ENCODE results near the gene AKR1B15. TPM values are rescaled to one million over a fixed set of nuclear protein-coding genes. Genes with fewer than 3 reads are reported as not detected.

The AKR1B15 gene
- total RNA-seq, 2 experiments from 2014 or later = not detected

DNA sequence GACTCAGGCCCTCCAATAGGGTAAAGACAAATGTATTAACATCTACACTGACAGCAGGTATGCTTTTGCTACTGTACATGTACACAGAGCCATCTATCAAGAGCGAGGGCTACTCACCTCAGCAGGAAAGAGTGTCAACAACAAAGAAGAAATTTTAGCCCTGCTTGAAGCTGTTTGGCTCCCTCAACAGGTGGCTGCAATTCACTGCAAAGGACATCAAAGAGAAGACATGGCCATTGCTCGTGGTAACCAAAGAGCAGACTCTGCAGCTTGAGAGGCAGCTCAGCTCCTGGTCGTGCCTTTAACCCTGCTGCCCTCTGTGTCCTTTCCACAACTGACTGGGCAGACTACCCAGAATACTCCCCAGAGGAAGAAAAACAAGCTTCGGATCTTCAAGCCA lies 5.1 kb downstream of the AKR1B15 start:
- POLR2A ChIA-PET = no interaction called here
- no peaks in the 10 kb centered on the region for H3K9me3 ChIP-seq (ENCODE audit: control insufficient read depth in 1 of 2, insufficient read depth in 1 of 2, low read length in 2 of 2)

DNA sequence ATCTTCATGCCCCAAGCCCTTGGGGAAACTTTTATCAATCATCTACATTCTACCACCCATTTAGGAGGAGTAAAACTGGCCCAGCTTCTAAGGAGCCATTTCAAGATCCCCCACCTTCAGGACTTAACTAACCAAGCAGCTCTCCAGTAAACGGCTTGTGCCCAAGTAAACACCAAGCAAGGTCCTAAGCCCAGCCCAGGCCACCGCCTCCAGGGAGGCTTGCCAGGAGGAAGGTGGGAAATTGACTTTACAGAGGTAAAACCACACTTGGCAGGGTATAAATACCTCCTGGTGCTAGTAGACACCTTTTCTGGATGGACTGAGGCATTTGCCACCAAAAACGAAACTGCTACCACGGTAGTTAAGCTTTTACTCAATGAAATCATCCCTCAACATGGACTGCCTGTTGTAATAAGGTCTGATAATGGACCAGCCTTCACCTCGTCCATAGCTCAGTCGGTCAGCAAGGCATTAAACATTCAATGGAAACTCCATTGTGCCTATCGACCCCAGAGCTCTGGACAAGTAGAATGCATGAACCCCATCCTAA lies 5.6 kb downstream of the AKR1B15 start:
- Mint-ChIP-seq H3K27ac (no peak overlapping the region), H3K36me3 (ENCODE audit: low read depth) (no peaks in the 10 kb centered on the region), H3K4me1 (ENCODE audit: low read depth) (no peaks in the 10 kb centered on the region), H3K9me3 (no peaks in the 10 kb centered on the region), H3K27me3 (no peaks in the 10 kb centered on the region), H3K4me3 (no peak overlapping the region)
- CTCF ChIA-PET = interaction anchor here (1.1 kb wide), 1 partner anchor 11 kb away, joined by 3 read pairs; no protein-coding TSS in a partner anchor
- no peak overlapping the region for H3K4me3 ChIP-seq (ENCODE audit: low read length)
- ATAC-seq (ENCODE audit: poor library complexity) = no peak
- intact Hi-C loops (cut with DNase I, micrococcal nuclease) = no loop called here
- TF ChIP-seq, protein P1, sequence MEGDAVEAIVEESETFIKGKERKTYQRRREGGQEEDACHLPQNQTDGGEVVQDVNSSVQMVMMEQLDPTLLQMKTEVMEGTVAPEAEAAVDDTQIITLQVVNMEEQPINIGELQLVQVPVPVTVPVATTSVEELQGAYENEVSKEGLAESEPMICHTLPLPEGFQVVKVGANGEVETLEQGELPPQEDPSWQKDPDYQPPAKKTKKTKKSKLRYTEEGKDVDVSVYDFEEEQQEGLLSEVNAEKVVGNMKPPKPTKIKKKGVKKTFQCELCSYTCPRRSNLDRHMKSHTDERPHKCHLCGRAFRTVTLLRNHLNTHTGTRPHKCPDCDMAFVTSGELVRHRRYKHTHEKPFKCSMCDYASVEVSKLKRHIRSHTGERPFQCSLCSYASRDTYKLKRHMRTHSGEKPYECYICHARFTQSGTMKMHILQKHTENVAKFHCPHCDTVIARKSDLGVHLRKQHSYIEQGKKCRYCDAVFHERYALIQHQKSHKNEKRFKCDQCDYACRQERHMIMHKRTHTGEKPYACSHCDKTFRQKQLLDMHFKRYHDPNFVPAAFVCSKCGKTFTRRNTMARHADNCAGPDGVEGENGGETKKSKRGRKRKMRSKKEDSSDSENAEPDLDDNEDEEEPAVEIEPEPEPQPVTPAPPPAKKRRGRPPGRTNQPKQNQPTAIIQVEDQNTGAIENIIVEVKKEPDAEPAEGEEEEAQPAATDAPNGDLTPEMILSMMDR (IDR thresholded peaks at IDR 0.05) = no peak
- no peaks in the 10 kb centered on the region for H3K36me3 ChIP-seq (ENCODE audit: insufficient read depth, low read length)
- H3K4me1 ChIP-seq (ENCODE audit: insufficient read depth, low read length) = no peaks in the 10 kb centered on the region
- POLR2A ChIA-PET = no interaction called here
- no peak overlapping the region for H3K27ac ChIP-seq (ENCODE audit: low read depth in 1 of 2, low read length in 2 of 2)
- DNase-seq = no peak
- no peaks in the 10 kb centered on the region for H3K9me3 ChIP-seq (ENCODE audit: control insufficient read depth in 1 of 2, insufficient read depth in 1 of 2, low read length in 2 of 2)
- peaks cover 0 to 2% of the 10 kb centered on the region in 2 experiments for H3K27me3 ChIP-seq (ENCODE audit: control insufficient read depth in 1 of 2, insufficient read depth in 2 of 2, low read length in 2 of 2)

More for the DNA sequence above, 5.1 kb downstream of the AKR1B15 start:
- H3K27ac Mint-ChIP-seq = no peak overlapping the region
- H3K27me3 Mint-ChIP-seq = no peaks in the 10 kb centered on the region
- intact Hi-C loops (cut with DNase I, micrococcal nuclease) = no loop called here
- H3K4me3 Mint-ChIP-seq = no peak overlapping the region
- H3K27me3 ChIP-seq (ENCODE audit: control insufficient read depth in 1 of 2, insufficient read depth in 2 of 2, low read length in 2 of 2) = peaks cover 0 to 2% of the 10 kb centered on the region in 2 experiments
- H3K4me3 ChIP-seq (ENCODE audit: low read length) = no peak overlapping the region
- no peaks in the 10 kb centered on the region for H3K36me3 Mint-ChIP-seq (ENCODE audit: low read depth)
- H3K36me3 ChIP-seq (ENCODE audit: insufficient read depth, low read length) = no peaks in the 10 kb centered on the region
- DNase-seq (no peak), ATAC-seq (ENCODE audit: poor library complexity) (no peak)
- CTCF ChIA-PET = interaction anchor here (1.1 kb wide), 1 partner anchor 10 kb away, joined by 3 read pairs; no protein-coding TSS in a partner anchor
- no peaks in the 10 kb centered on the region for H3K4me1 ChIP-seq (ENCODE audit: insufficient read depth, low read length)
- no peaks in the 10 kb centered on the region for H3K4me1 Mint-ChIP-seq (ENCODE audit: low read depth)
- no peaks in the 10 kb centered on the region for H3K9me3 Mint-ChIP-seq
- TF ChIP-seq, protein P1 (IDR thresholded peaks at IDR 0.05) = no peak
- H3K27ac ChIP-seq (ENCODE audit: low read depth in 1 of 2, low read length in 2 of 2) = no peak overlapping the region

DNA sequence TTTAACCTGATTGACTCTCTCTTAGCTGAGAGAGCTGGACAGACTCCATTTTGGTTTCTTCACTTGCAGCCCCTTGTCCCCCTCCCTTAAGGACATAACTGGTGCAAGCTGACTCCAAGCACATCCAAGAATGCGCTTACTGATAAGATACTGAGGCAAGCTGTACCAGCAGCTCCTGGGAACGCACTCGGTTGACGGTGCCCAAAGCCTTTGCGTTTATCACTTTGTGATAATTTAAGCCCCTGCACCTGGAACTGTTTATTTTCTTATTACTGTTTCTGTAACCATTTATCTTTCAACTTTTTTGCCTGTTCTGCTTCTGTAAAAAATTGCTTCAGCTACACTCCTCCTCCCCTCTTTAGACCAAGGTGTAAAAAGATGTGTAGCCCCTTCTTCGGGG lies 8.5 kb downstream of the AKR1B15 start:
- H3K27me3 ChIP-seq (ENCODE audit: control insufficient read depth in 1 of 2, insufficient read depth in 2 of 2, low read length in 2 of 2) = peaks cover 0 to 2% of the 10 kb centered on the region in 2 experiments
- H3K9me3 ChIP-seq (ENCODE audit: control insufficient read depth in 1 of 2, insufficient read depth in 1 of 2, low read length in 2 of 2) = no peaks in the 10 kb centered on the region
- Mint-ChIP-seq H3K27me3 (no peaks in the 10 kb centered on the region), H3K9me3 (no peaks in the 10 kb centered on the region), H3K36me3 (ENCODE audit: low read depth) (no peaks in the 10 kb centered on the region), H3K4me1 (ENCODE audit: low read depth) (peaks cover 11% of the 10 kb centered on the region), H3K4me3 (no peak overlapping the region), H3K27ac (no peak overlapping the region)
- no peak for ATAC-seq (ENCODE audit: poor library complexity)
- H3K4me1 ChIP-seq (ENCODE audit: insufficient read depth, low read length) = peaks cover 7% of the 10 kb centered on the region
- ChIA-PET POLR2A (no interaction called here), CTCF (no interaction called here)
- intact Hi-C loops (cut with DNase I, micrococcal nuclease) = no loop called here
- H3K27ac ChIP-seq (ENCODE audit: low read depth in 1 of 2, low read length in 2 of 2) = no peak overlapping the region
- no peak for DNase-seq
- no peak overlapping the region for H3K4me3 ChIP-seq (ENCODE audit: low read length)
- TF ChIP-seq, protein P1 (IDR thresholded peaks at IDR 0.05) = no peak
- no peaks in the 10 kb centered on the region for H3K36me3 ChIP-seq (ENCODE audit: insufficient read depth, low read length)

All from CD4-positive, alpha-beta T cell (primary cell).